Thoracic aorta (tissue), 2 donors: Measurements from ENCODE around the gene ENAH. TPM values are rescaled to one million over a fixed set of nuclear protein-coding genes. Genes with fewer than 3 reads are reported as not detected.
"Not testable (repeated sequence)": the region's sequence is repeated elsewhere in the genome, so short reads cannot be mapped to it uniquely, and the experiment has no call there.

Experiments
- ATAC-seq: fragments of 150-250 bp; one replicate; pipeline ENCODE4 v1.8.0; 2017; ENCODE audit warnings: low read depth; ENCODE audit not compliant: insufficient number of reproducible peaks, low FRiP score
- DNase-seq: peaks from one replicate; pipeline ENCODE4 v3.0.0-alpha.2; 2020; ENCODE audit warnings: low spot score
- H3K27ac ChIP-seq, 2 donors: fragments of 200-600 bp; sonication (generic); 1 replicate in 1 of 2; 2 replicates in 1 of 2; pipeline ENCODE4 v1.5.1; 2016; ENCODE audit warnings: mild to moderate bottlenecking in 2 of 2, moderate library complexity in 2 of 2
- H3K27me3 ChIP-seq: fragments of 200-600 bp; sonication (generic); replicated peaks from 2 replicates; pipeline ENCODE4 v1.6.0; 2016; ENCODE audit warnings: mild to moderate bottlenecking; ENCODE audit not compliant: insufficient read depth
- H3K36me3 ChIP-seq: fragments of 200-600 bp; sonication (generic); one replicate; pipeline ENCODE4 v1.5.1; 2016
- H3K4me1 ChIP-seq, 2 donors: fragments of 200-600 bp; sonication (generic); 1 replicate in 1 of 2; 2 replicates in 1 of 2; pipeline versions ENCODE4 v1.5.1 to v1.6.0; 2016; ENCODE audit warnings: low read depth in 2 of 2, mild to moderate bottlenecking in 1 of 2; ENCODE audit not compliant: control insufficient read depth in 1 of 2
- H3K4me3 ChIP-seq: fragments of 200-600 bp; sonication (generic); 2 replicates; pipeline ENCODE4 v1.5.1; 2016; ENCODE audit warnings: mild to moderate bottlenecking
- H3K9me3 ChIP-seq: fragments of 200-600 bp; sonication (generic); 2 replicates; pipeline ENCODE4 v1.5.1; 2016
- total RNA-seq, 2 donors: library from RNA; depleted of rRNA; stranded (reverse); fragments of >200 nt; gene quantifications; one replicate each; pipeline versions ENCODE4 v1.1.0 to v1.2.3, GENCODE V29; 2016
- TF ChIP-seq, protein P1 (sequence below): fragments of 200-600 bp; sonication (generic); IDR thresholded peaks from one replicate; pipeline ENCODE4 v1.5.1; 2019; ENCODE audit warnings: antibody characterized with exemption

ENAH gene
- total RNA-seq, 2 donors from 2014 or later: 111 to 119 TPM

DNA sequence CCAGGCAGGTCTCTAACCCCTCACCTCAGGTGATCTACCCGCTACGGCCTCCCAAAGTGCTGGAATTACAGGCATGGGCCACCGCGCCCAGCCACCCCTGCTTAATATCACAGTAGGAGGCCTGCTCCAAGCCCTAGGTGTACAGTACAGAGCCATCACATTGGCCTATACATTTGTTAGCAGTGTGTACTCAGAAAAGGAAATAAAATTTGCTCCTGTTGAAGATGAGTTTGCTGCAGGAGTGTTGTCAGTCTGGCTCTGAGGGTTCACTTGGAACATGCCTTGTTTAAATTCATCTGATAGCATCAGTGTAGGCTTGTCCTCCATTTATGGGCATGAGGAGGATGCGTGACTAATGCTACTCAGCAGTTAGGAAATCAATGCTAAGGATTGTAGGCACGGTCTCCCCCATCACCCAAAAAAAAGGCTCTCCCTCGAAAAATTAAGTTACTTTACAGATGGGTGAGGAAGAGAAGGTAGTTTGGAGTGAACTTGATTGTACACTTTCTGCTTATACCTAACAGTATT is 4.6 kb upstream of the ENAH start:
- H3K4me3 ChIP-seq: no peak overlapping the region
- ATAC-seq (no peak), DNase-seq (no peak)
- TF ChIP-seq, protein P1, sequence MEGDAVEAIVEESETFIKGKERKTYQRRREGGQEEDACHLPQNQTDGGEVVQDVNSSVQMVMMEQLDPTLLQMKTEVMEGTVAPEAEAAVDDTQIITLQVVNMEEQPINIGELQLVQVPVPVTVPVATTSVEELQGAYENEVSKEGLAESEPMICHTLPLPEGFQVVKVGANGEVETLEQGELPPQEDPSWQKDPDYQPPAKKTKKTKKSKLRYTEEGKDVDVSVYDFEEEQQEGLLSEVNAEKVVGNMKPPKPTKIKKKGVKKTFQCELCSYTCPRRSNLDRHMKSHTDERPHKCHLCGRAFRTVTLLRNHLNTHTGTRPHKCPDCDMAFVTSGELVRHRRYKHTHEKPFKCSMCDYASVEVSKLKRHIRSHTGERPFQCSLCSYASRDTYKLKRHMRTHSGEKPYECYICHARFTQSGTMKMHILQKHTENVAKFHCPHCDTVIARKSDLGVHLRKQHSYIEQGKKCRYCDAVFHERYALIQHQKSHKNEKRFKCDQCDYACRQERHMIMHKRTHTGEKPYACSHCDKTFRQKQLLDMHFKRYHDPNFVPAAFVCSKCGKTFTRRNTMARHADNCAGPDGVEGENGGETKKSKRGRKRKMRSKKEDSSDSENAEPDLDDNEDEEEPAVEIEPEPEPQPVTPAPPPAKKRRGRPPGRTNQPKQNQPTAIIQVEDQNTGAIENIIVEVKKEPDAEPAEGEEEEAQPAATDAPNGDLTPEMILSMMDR: no peak
- H3K27me3 ChIP-seq: no peaks in the 10 kb centered on the region
- H3K4me1 ChIP-seq: peaks cover 10 to 74% of the 10 kb centered on the region in 2 donors
- no peaks in the 10 kb centered on the region for H3K36me3 ChIP-seq
- H3K27ac ChIP-seq: peak overlapping the region; percentile 98 to 99
- H3K9me3 ChIP-seq: no peaks in the 10 kb centered on the region

GRCh38 chr1:225656259-225656655 is 3.3 kb upstream of the ENAH start:
- not testable (repeated sequence) for H3K4me3 ChIP-seq, H3K9me3 ChIP-seq, H3K27me3 ChIP-seq, ATAC-seq, DNase-seq, H3K36me3 ChIP-seq
- H3K27ac ChIP-seq: peak overlapping the region; percentile 98 to 99
- peaks cover 10 to 61% of the 10 kb centered on the region in 2 donors for H3K4me1 ChIP-seq

DNA sequence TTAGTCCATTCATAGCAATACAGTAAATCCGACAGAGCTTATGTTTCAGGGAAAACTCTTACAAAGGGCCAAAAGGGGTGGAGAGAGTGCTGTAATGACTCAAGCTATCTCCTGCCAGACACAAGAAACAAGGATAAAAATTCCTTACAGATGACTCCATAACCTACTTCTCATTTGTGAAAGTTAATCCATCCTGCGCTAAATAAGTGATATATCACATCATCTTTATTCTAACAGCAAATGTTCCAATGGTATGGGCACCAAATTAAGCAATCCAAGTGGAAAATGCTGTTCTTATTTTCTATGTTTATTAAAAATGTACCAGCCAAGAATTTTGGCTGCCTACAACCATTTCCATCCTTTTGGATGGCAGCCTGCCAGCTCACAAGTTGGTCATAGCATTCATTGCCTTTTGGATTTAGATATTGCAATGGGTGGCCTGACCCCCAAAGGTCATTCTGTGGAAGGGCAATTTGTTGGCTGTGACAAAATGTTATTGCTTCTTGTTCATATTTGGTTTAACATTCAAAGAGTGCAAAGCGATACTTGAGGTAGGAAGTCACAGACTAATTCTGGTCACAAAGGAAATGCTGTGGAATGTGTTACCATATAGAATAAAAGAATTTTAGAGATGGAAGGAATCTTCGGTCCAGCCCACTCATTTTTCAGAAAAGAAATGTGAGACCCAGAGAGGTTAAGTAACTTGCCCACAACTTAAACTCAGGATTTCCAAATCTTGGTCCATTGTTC is 2.8 kb upstream of the ENAH start:
- peak overlapping the region; percentile 98 to 99 for H3K27ac ChIP-seq
- H3K9me3 ChIP-seq: no peaks in the 10 kb centered on the region
- DNase-seq (peak; percentile 37), ATAC-seq (peak; percentile 63)
- H3K4me1 ChIP-seq: peaks cover 10 to 57% of the 10 kb centered on the region in 2 donors
- TF ChIP-seq, protein P1: no peak
- no peaks in the 10 kb centered on the region for H3K27me3 ChIP-seq
- no peak overlapping the region for H3K4me3 ChIP-seq
- H3K36me3 ChIP-seq: no peaks in the 10 kb centered on the region

GRCh38 chr1:225654688-225655508 is 2.0 kb upstream of the ENAH start:
- H3K4me3 ChIP-seq: peak overlapping the region; percentile 87
- ATAC-seq (no peak), DNase-seq (no peak)
- no peaks in the 10 kb centered on the region for H3K9me3 ChIP-seq
- peak overlapping the region; percentile 98 to 99 for H3K27ac ChIP-seq
- TF ChIP-seq, protein P1: no peak
- H3K27me3 ChIP-seq: no peaks in the 10 kb centered on the region
- peaks cover 10 to 49% of the 10 kb centered on the region in 2 donors for H3K4me1 ChIP-seq
- no peaks in the 10 kb centered on the region for H3K36me3 ChIP-seq

- no peaks in the 10 kb centered on the region for H3K36me3 ChIP-seq
- no peak for DNase-seq
- no peaks in the 10 kb centered on the region for H3K9me3 ChIP-seq
- peak overlapping the region; percentile 87 for H3K4me3 ChIP-seq
- peak overlapping the region; percentile 98 to 99 for H3K27ac ChIP-seq
- ATAC-seq: no peak
- peaks cover 14 to 49% of the 10 kb centered on the region in 2 donors for H3K4me1 ChIP-seq
- no peaks in the 10 kb centered on the region for H3K27me3 ChIP-seq
- TF ChIP-seq, protein P1: no peak
Observed at GRCh38 chr1:225654277-225654597, 1.3 kb upstream of the ENAH start.
